ENCODE results near the gene DPYSL4. TPM values are rescaled to one million over a fixed set of nuclear protein-coding genes. Genes with fewer than 3 reads are reported as not detected.

DPYSL4 gene
- total and polyA plus RNA-seq, 2 of the 4 experiments (the other 2 are of a cell fraction), result 8.1 to 30.5 TPM

DNA sequence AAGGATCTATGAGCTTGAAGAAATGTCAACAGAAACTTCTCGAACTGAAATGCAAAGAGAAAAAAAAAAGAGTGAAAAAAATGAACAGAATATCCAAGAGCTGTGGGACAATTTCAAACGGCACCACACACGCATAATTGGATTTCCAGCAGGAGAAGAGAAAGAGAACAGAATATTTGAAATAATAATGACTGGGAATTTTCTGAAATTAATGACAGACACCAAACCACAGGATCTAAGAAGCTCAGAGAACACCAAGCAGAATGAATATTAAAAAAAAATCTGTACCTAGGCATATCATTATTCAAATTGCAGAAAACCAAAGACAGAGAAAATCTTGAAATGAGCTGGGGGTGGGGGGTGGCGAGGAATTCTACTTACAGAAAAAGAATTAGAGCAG is 27.2 kb downstream of the DPYSL4 start:
- CTCF ChIA-PET, result no interaction called here
- no TSS peak for BruUV-seq (replicated peaks)
- in situ Hi-C loops (cut with MboI; ENCODE audit: low sequenced_read_pairs), result no loop called here

More for the DNA sequence above, 27.2 kb downstream of the DPYSL4 start:
- H2BK15ac ChIP-seq (ENCODE audit: low read depth, low read length), result no peak overlapping the region
- H3K4me1 ChIP-seq (ENCODE audit: control insufficient read depth, insufficient read depth, low read length), result no peaks in the 10 kb centered on the region
- ATAC-seq (ENCODE audit: low read depth), result no peak
- TF ChIP-seq CHD1 (IDR thresholded peaks at IDR 0.05; ENCODE audit: low read depth, low read length), result no peak
- TF ChIP-seq BHLHE40 (IDR thresholded peaks at IDR 0.05; ENCODE audit: low read depth, low read length), result no peak
- no peak for TF ChIP-seq CEBPB (IDR thresholded peaks at IDR 0.05; ENCODE audit: low read depth, low read length)
- TF ChIP-seq, protein P1, sequence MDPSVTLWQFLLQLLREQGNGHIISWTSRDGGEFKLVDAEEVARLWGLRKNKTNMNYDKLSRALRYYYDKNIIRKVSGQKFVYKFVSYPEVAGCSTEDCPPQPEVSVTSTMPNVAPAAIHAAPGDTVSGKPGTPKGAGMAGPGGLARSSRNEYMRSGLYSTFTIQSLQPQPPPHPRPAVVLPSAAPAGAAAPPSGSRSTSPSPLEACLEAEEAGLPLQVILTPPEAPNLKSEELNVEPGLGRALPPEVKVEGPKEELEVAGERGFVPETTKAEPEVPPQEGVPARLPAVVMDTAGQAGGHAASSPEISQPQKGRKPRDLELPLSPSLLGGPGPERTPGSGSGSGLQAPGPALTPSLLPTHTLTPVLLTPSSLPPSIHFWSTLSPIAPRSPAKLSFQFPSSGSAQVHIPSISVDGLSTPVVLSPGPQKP (IDR thresholded peaks at IDR 0.05; ENCODE audit: borderline replicate concordance, low read depth, low read length), result no peak
- no peak for TF ChIP-seq MXI1 (IDR thresholded peaks at IDR 0.05; ENCODE audit: borderline replicate concordance, low read depth, low read length)
- no peak for TF ChIP-seq SMC3 (IDR thresholded peaks at IDR 0.05; ENCODE audit: low read depth, low read length)
- TF ChIP-seq, protein P2, sequence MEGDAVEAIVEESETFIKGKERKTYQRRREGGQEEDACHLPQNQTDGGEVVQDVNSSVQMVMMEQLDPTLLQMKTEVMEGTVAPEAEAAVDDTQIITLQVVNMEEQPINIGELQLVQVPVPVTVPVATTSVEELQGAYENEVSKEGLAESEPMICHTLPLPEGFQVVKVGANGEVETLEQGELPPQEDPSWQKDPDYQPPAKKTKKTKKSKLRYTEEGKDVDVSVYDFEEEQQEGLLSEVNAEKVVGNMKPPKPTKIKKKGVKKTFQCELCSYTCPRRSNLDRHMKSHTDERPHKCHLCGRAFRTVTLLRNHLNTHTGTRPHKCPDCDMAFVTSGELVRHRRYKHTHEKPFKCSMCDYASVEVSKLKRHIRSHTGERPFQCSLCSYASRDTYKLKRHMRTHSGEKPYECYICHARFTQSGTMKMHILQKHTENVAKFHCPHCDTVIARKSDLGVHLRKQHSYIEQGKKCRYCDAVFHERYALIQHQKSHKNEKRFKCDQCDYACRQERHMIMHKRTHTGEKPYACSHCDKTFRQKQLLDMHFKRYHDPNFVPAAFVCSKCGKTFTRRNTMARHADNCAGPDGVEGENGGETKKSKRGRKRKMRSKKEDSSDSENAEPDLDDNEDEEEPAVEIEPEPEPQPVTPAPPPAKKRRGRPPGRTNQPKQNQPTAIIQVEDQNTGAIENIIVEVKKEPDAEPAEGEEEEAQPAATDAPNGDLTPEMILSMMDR (conservative IDR thresholded peaks at IDR 0.05; ENCODE audit: low read depth, low read length), result no peak
- TF ChIP-seq MAFK (IDR thresholded peaks at IDR 0.05; ENCODE audit: low read depth, low read length), result no peak
- TF ChIP-seq, protein P3, sequence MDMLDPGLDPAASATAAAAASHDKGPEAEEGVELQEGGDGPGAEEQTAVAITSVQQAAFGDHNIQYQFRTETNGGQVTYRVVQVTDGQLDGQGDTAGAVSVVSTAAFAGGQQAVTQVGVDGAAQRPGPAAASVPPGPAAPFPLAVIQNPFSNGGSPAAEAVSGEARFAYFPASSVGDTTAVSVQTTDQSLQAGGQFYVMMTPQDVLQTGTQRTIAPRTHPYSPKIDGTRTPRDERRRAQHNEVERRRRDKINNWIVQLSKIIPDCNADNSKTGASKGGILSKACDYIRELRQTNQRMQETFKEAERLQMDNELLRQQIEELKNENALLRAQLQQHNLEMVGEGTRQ (IDR thresholded peaks at IDR 0.05; ENCODE audit: low read depth, low read length), result no peak
- no peak for TF ChIP-seq RFX5 (IDR thresholded peaks at IDR 0.05; ENCODE audit: low read depth, low read length)
- TF ChIP-seq RAD21 (IDR thresholded peaks at IDR 0.05; ENCODE audit: low read length), result no peak
- TF ChIP-seq POLR2A (IDR thresholded peaks at IDR 0.05; ENCODE audit: low read depth, low read length), result no peak
- TF ChIP-seq NFE2L2 (IDR thresholded peaks at IDR 0.05; ENCODE audit: low read depth, low read length), result no peak
- TF ChIP-seq FOS (IDR thresholded peaks at IDR 0.05; ENCODE audit: low read depth, low read length), result no peak
- no peak for TF ChIP-seq RCOR1 (IDR thresholded peaks at IDR 0.05; ENCODE audit: insufficient replicate concordance, low read length)
- no peak for TF ChIP-seq MAZ (IDR thresholded peaks at IDR 0.05; ENCODE audit: borderline replicate concordance, low read depth, low read length)
- H3K9me1 ChIP-seq (ENCODE audit: insufficient read depth, low read length), result no peaks in the 10 kb centered on the region; the same call in 1 of the 2 replicates
- no peak overlapping the region for H4K91ac ChIP-seq (ENCODE audit: insufficient read depth, low read depth, low read length)
- no peak overlapping the region for H2AK9ac ChIP-seq (replicated peaks; ENCODE audit: low read depth, low read length, poor library complexity)
- no peak overlapping the region for H2BK120ac ChIP-seq (ENCODE audit: low read depth, low read length)
- H3K18ac ChIP-seq (ENCODE audit: low read depth, low read length), result no peak overlapping the region
- H3K79me1 ChIP-seq (ENCODE audit: low read depth in 1 of 2, low read length in 2 of 2), result no peaks in the 10 kb centered on the region
- intact Hi-C loops (cut with micrococcal nuclease), result no loop called here
- no peak overlapping the region for H3K4ac ChIP-seq (ENCODE audit: low read depth, low read length)
- no peak overlapping the region for H4K8ac ChIP-seq (ENCODE audit: low read depth in 2 of 2, low read length in 2 of 2)
- no peak overlapping the region for H3K14ac ChIP-seq (replicated peaks; ENCODE audit: low read depth, low read length)
- peaks cover 7% of the 10 kb centered on the region for H3K9me3 ChIP-seq (ENCODE audit: control insufficient read depth, insufficient read depth, low read length)
- no peak overlapping the region for H4K5ac ChIP-seq (ENCODE audit: low read depth, low read length)
- no peaks in the 10 kb centered on the region for H3K27me3 ChIP-seq (ENCODE audit: control insufficient read depth, insufficient read depth, low read length)
- H3K56ac ChIP-seq (ENCODE audit: extremely low read depth, insufficient read depth, low read length), result no peak overlapping the region
- POLR2A ChIA-PET (ENCODE audit: unreplicated experiment), result interaction anchor here (0.6 kb wide), 1 partner anchor 44 kb away, joined by 5 read pairs; no protein-coding TSS in a partner anchor
- H3K27ac ChIP-seq (ENCODE audit: insufficient read depth, low read length), result no peak overlapping the region
- H3K4me2 ChIP-seq (ENCODE audit: low read depth, low read length), result no peak overlapping the region
- no peak overlapping the region for H3K23ac ChIP-seq (ENCODE audit: low read depth, low read length)
- no peak for DNase-seq
- dilution Hi-C loops (cut with HindIII; ENCODE audit: low sequenced_read_pairs, unreplicated experiment), result no loop called here
- H2AFZ ChIP-seq (replicated peaks; ENCODE audit: low read length, poor library complexity), result no peak overlapping the region
- no peak overlapping the region for H2AK5ac ChIP-seq (ENCODE audit: low read depth, low read length)
- no peak overlapping the region for H2BK20ac ChIP-seq (ENCODE audit: low read depth, low read length)
- H3K36me3 ChIP-seq (ENCODE audit: control insufficient read depth, insufficient read depth, low read length), result no peaks in the 10 kb centered on the region
- no peak overlapping the region for H3K4me3 ChIP-seq (ENCODE audit: insufficient read depth, low read depth, low read length)
- no peaks in the 10 kb centered on the region for H4K20me1 ChIP-seq (ENCODE audit: insufficient read depth, low read length)
- no CpG with 5 or more reads among the region's 4 CpGs for WGBS, 2 experiments (ENCODE audit: extremely low coverage in 2 of 2, insufficient read length in 1 of 2)
- no peak overlapping the region for H2BK5ac ChIP-seq (ENCODE audit: low read depth, low read length, poor library complexity, severe bottlenecking)
- no peak overlapping the region for H3K9ac ChIP-seq (ENCODE audit: low read depth, low read length)

Data from IMR-90 (cell line).